ENCODE measurements around the gene AP1M2.

- no peak for TF ChIP-seq CTCF (conservative IDR thresholded peaks at IDR 0.05; ENCODE audit: low read depth, low read length)
- no peak for TF ChIP-seq EZH2 (IDR thresholded peaks at IDR 0.05; ENCODE audit: borderline replicate concordance, low read depth, low read length, poor library complexity, severe bottlenecking)
These were observed 17.4 kb upstream of the AP1M2 start for GRCh38 chr19:10604460-10604980.
